WTC11 (cell line): Measurements from ENCODE around the gene DECR2. TPM values are rescaled to one million over a fixed set of nuclear protein-coding genes. Genes with fewer than 3 reads are reported as not detected.
"Not testable (repeated sequence)": the region's sequence is repeated elsewhere in the genome, so short reads cannot be mapped to it uniquely, and the experiment has no call there.

Source experiments
- ATAC-seq: fragments of 200-7000 bp; cut with Tn5 transposase; 2 replicates; pipeline ENCODE4 v1.10.0; 2021; ENCODE audit warnings: mild to moderate bottlenecking, moderate library complexity
- CTCF ChIA-PET: fragments of 300-600 bp; sonication (Branson Sonifier 250); formaldehyde crosslinking; loops from one replicate; lab custom pipeline; 2021; ENCODE audit warnings: antibody characterized with exemption; lab: Charles Lee
- POLR2A ChIA-PET: fragments of 350-600 bp; sonication (Branson Sonifier 250); formaldehyde crosslinking; loops from one replicate; lab custom pipeline; 2021; ENCODE audit warnings: antibody characterized with exemption; lab: Charles Lee
- DNase-seq: peaks from one replicate; pipeline ENCODE4 v3.0.0; 2021; ENCODE audit warnings: low spot score
- H3K27ac Mint-ChIP-seq: 2 replicates; pipeline ENCODE4 v1.8.0; 2021; ENCODE audit warnings: mixed read lengths
- H3K27me3 Mint-ChIP-seq: 2 replicates; pipeline ENCODE4 v1.8.0; 2021; ENCODE audit warnings: low read depth, mild to moderate bottlenecking, moderate library complexity, mixed read lengths
- H3K36me3 Mint-ChIP-seq: 2 replicates; pipeline ENCODE4 v1.8.0; 2021; ENCODE audit warnings: mixed read lengths
- H3K4me1 Mint-ChIP-seq: 2 replicates; pipeline ENCODE4 v1.8.0; 2022; ENCODE audit warnings: mixed read lengths
- H3K4me3 Mint-ChIP-seq: 2 replicates; pipeline ENCODE4 v1.8.0; 2021; ENCODE audit warnings: mild to moderate bottlenecking, moderate library complexity, mixed read lengths
- H3K9me3 Mint-ChIP-seq: 2 replicates; pipeline ENCODE4 v1.8.0; 2021; ENCODE audit warnings: mixed read lengths
- CTCF ChIP-seq: fragments of 200-600 bp; IDR thresholded peaks from 2 replicates; pipeline ENCODE4 v1.8.0; 2022; ENCODE audit warnings: antibody characterized with exemption
- E2F1 ChIP-seq: sonication (generic); formaldehyde crosslinking; IDR thresholded peaks from 2 replicates; pipeline ENCODE4 v1.8.0; 2022; ENCODE audit warnings: mild to moderate bottlenecking, missing genetic modification reagents
- E2F5 ChIP-seq: sonication (generic); formaldehyde crosslinking; IDR thresholded peaks from 2 replicates; pipeline ENCODE4 v1.8.1; 2022; ENCODE audit warnings: mild to moderate bottlenecking, moderate library complexity, missing genetic modification reagents
- EMX1 ChIP-seq: fragments of 250-450 bp; sonication (Bioruptor Pico); IDR thresholded peaks from 2 replicates; pipeline ENCODE4 v1.8.0; 2021; ENCODE audit warnings: mild to moderate bottlenecking
- ERG ChIP-seq: fragments of 250-450 bp; sonication (Bioruptor Pico); IDR thresholded peaks from 2 replicates; pipeline ENCODE4 v1.8.0; 2021; ENCODE audit warnings: mild to moderate bottlenecking
- ESRRA ChIP-seq: sonication (generic); formaldehyde crosslinking; IDR thresholded peaks from 2 replicates; pipeline ENCODE4 v1.8.1; 2022; ENCODE audit warnings: mild to moderate bottlenecking, missing genetic modification reagents, borderline replicate concordance
- GTF2I ChIP-seq: fragments of 250-450 bp; sonication (Bioruptor Pico); conservative IDR thresholded peaks from 2 replicates; pipeline ENCODE4 v1.4.0; 2021; ENCODE audit warnings: mild to moderate bottlenecking
- HMGXB4 ChIP-seq: sonication (generic); formaldehyde crosslinking; IDR thresholded peaks from 2 replicates; pipeline ENCODE4 v1.8.1; 2023; ENCODE audit warnings: mild to moderate bottlenecking, moderate library complexity, missing genetic modification reagents
- NR3C1 ChIP-seq: sonication (generic); formaldehyde crosslinking; conservative IDR thresholded peaks from 2 replicates; pipeline ENCODE4 v1.8.1; 2023; ENCODE audit warnings: low read depth, mild to moderate bottlenecking, missing genetic modification reagents
- SMAD3 ChIP-seq: sonication (generic); formaldehyde crosslinking; IDR thresholded peaks from 2 replicates; pipeline ENCODE4 v1.8.0; 2022; ENCODE audit warnings: missing genetic modification reagents, mild to moderate bottlenecking, borderline replicate concordance
- USF1 ChIP-seq: sonication (generic); formaldehyde crosslinking; IDR thresholded peaks from 2 replicates; pipeline ENCODE4 v1.8.0; 2022; ENCODE audit warnings: mild to moderate bottlenecking, missing genetic modification reagents
- total RNA-seq: library from RNA; stranded (reverse); gene quantifications from 3 replicates; pipeline ENCODE4 v1.2.3, GENCODE V29; 2021

Gene DECR2
- total RNA-seq, 1 experiment from 2014 or later, result 43.6 TPM

GRCh38 chr16:361341-361871 is 40.3 kb upstream of the DECR2 start:
- Mint-ChIP-seq H3K36me3 (no peaks in the 10 kb centered on the region), H3K4me1 (no peaks in the 10 kb centered on the region), H3K4me3 (no peak overlapping the region), H3K27ac (no peak overlapping the region), H3K27me3 (no peaks in the 10 kb centered on the region), H3K9me3 (no peaks in the 10 kb centered on the region)
- POLR2A ChIA-PET, result interaction anchor here (0.6 kb wide), 1 partner anchor 40 kb away, joined by 3 read pairs; the partner anchor contains the start of gene DECR2
- CTCF ChIA-PET, result interaction anchor here (0.5 to 2.7 kb wide), 25 partner anchors 9 to 295 kb away, joined by 3 to 42 read pairs (median 8); partner anchors contain the start of genes ARHGDIG, AXIN1, FAM234A and LUC7L
- DNase-seq (no peak), ATAC-seq (0 out of 2 replicates have a peak, but pooled peaks have one; percentile 5)
- TF ChIP-seq E2F5 (CRISPR knock-in tag) (no peak), ERG (CRISPR knock-in tag) (no peak), EMX1 (no peak), SMAD3 (CRISPR knock-in tag) (no peak)

GRCh38 chr16:361872-362701 is 39.6 kb upstream of the DECR2 start:
- no peaks in the 10 kb centered on the region for H3K9me3 Mint-ChIP-seq
- ATAC-seq, result peak; percentile 79
- TF ChIP-seq HMGXB4 (CRISPR knock-in tag) (peak; percentile 34; the same call in 1 of the 2 replicates), CTCF (0 out of 2 replicates have a peak, but pooled peaks have one; percentile 30), GTF2I (peak; percentile 83), NR3C1 (CRISPR knock-in tag) (no peak)
- peak; percentile 83 for DNase-seq
- H3K4me3 Mint-ChIP-seq, result no peak overlapping the region
- H3K27ac Mint-ChIP-seq, result no peak overlapping the region
- peaks cover 6% of the 10 kb centered on the region for H3K36me3 Mint-ChIP-seq
- CTCF ChIA-PET, result interaction anchor here (0.5 to 2.7 kb wide), 47 partner anchors 8 to 309 kb away, joined by 3 to 42 read pairs (median 4); partner anchors contain the start of genes ARHGDIG, AXIN1, DECR2 and FAM234A
- POLR2A ChIA-PET, result interaction anchor here (0.6 to 0.7 kb wide), 2 partner anchors 19 to 40 kb away, joined by 3 read pairs; partner anchors contain the start of gene DECR2
- no peaks in the 10 kb centered on the region for H3K27me3 Mint-ChIP-seq
- H3K4me1 Mint-ChIP-seq, result no peaks in the 10 kb centered on the region

- not testable (repeated sequence) for H3K4me3 Mint-ChIP-seq, ATAC-seq, H3K9me3 Mint-ChIP-seq, H3K4me1 Mint-ChIP-seq, H3K27me3 Mint-ChIP-seq, DNase-seq, H3K27ac Mint-ChIP-seq
- ChIA-PET CTCF (interaction anchor here (0.5 to 2.7 kb wide), 42 partner anchors 9 to 310 kb away, joined by 3 to 42 read pairs (median 5); partner anchors contain the start of genes ARHGDIG, AXIN1, DECR2 and FAM234A), POLR2A (interaction anchor here (0.7 kb wide), 1 partner anchor 18 kb away, joined by 3 read pairs; no protein-coding TSS in a partner anchor)
- H3K36me3 Mint-ChIP-seq, result peaks cover 10% of the 10 kb centered on the region
Observed at GRCh38 chr16:362702-362999, 39.0 kb upstream of the DECR2 start.

GRCh38 chr16:363110-363765 is 38.4 kb upstream of the DECR2 start:
- Mint-ChIP-seq H3K4me3 (no peak overlapping the region), H3K4me1 (no peaks in the 10 kb centered on the region), H3K27ac (no peak overlapping the region), H3K36me3 (peaks cover 10% of the 10 kb centered on the region), H3K9me3 (no peaks in the 10 kb centered on the region), H3K27me3 (no peaks in the 10 kb centered on the region)
- DNase-seq, result no peak
- POLR2A ChIA-PET, result no interaction called here
- peak; percentile 5; the same call in 1 of the 2 replicates for ATAC-seq
- TF ChIP-seq USF1 (CRISPR knock-in tag) (peak; percentile 36; the same call in 1 of the 2 replicates), ESRRA (CRISPR knock-in tag) (no peak), E2F1 (CRISPR knock-in tag) (no peak)
- CTCF ChIA-PET, result interaction anchor here (0.9 to 2.7 kb wide), 21 partner anchors 8 to 302 kb away, joined by 3 to 42 read pairs (median 6); partner anchors contain the start of genes AXIN1, DECR2, FAM234A and HBM
